Measurements from ENCODE around the gene FOXP3.

DNA sequence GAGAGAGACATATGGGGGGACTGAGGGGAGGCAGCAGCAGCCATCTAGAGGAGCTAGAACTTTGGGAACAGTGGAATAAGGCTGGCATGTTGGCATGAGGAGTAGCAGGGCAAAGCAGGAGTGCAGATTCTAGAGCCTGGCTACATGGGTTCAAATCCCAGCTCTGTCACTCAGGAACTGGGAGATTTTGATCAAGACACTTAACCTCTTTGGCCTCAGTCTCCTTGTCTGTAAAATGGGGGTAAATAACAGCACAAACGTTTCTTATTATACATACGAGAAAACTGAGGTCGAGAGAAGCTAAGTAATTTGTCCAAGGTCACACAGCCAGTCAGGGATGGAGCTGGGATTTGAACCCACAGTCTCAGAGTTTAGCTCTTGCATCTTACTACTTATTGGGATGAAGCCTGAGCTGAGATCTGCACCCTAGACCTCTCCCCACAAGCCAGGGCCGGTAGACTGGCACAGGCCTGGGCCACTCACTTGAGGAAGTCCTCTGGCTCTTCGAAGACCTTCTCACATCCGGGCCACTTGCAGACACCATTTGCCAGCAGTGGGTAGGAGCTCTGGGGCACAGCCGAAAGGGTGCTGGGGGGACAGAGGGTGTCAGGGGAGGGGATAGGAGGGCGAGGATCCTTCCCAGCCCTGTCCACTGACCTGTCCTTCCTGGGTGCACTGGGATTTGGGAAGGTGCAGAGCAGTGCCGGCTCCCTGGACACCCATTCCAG, 8.1 kb downstream of the FOXP3 start:
- TF ChIP-seq, protein P1, sequence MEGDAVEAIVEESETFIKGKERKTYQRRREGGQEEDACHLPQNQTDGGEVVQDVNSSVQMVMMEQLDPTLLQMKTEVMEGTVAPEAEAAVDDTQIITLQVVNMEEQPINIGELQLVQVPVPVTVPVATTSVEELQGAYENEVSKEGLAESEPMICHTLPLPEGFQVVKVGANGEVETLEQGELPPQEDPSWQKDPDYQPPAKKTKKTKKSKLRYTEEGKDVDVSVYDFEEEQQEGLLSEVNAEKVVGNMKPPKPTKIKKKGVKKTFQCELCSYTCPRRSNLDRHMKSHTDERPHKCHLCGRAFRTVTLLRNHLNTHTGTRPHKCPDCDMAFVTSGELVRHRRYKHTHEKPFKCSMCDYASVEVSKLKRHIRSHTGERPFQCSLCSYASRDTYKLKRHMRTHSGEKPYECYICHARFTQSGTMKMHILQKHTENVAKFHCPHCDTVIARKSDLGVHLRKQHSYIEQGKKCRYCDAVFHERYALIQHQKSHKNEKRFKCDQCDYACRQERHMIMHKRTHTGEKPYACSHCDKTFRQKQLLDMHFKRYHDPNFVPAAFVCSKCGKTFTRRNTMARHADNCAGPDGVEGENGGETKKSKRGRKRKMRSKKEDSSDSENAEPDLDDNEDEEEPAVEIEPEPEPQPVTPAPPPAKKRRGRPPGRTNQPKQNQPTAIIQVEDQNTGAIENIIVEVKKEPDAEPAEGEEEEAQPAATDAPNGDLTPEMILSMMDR (IDR thresholded peaks at IDR 0.05), result no peak
- TF ChIP-seq POLR2A (IDR thresholded peaks at IDR 0.05) (no peak), EP300 (IDR thresholded peaks at IDR 0.05) (no peak)
